ENCODE measurements around the gene OSBPL10. TPM values are rescaled to one million over a fixed set of nuclear protein-coding genes. Genes with fewer than 3 reads are reported as not detected.

OSBPL10 gene
- total RNA-seq, 4 donors from 2014 or later, result 7.9 to 25.5 (median 11.8) TPM

DNA sequence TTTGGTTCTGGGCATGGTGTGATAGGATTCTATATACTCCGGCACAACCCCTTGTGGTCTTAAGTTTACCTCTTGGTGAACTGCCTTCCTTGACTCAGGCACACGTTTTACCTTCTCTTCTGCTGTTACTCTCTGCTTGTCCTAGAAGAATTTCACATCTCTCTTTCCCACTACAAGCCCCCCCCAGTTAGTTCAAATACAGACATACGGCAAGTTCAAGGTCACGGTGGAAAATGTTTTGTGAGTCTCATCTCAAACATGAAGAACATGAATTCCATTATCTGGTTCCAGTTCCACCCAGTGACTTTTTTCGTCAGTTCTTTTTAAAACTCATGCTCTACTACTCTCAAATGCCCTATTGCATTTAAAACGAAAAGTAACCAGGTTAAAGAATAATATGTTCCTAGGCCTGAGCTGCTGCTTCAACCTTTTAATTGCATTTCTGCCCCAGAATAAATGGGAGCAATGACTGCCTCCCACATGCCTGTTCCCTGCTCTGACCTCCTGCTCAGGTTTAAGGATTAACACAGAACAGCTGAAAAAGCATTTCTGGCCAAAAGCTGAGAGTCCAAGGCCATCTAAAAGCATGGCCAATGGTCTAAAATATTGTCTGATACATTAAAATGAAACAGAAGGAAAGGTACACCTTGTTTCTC lies 132.8 kb downstream of the OSBPL10 start:
- WGBS, 2 donors (ENCODE audit: low coverage in 1 of 2), result 89 to 97% methylated on average over 5 to 6 of the region's 6 CpGs

GRCh38 chr3:31847760-31848159 lies 133.3 kb downstream of the OSBPL10 start:
- no peak overlapping the region for H3K27ac ChIP-seq
- H3K4me3 ChIP-seq, result no peak overlapping the region
- TF ChIP-seq POLR2AphosphoS5 (IDR thresholded peaks at IDR 0.05) (no peak), POLR2A (IDR thresholded peaks at IDR 0.05) (no peak), EP300 (IDR thresholded peaks at IDR 0.05) (no peak)
- TF ChIP-seq, protein P1, sequence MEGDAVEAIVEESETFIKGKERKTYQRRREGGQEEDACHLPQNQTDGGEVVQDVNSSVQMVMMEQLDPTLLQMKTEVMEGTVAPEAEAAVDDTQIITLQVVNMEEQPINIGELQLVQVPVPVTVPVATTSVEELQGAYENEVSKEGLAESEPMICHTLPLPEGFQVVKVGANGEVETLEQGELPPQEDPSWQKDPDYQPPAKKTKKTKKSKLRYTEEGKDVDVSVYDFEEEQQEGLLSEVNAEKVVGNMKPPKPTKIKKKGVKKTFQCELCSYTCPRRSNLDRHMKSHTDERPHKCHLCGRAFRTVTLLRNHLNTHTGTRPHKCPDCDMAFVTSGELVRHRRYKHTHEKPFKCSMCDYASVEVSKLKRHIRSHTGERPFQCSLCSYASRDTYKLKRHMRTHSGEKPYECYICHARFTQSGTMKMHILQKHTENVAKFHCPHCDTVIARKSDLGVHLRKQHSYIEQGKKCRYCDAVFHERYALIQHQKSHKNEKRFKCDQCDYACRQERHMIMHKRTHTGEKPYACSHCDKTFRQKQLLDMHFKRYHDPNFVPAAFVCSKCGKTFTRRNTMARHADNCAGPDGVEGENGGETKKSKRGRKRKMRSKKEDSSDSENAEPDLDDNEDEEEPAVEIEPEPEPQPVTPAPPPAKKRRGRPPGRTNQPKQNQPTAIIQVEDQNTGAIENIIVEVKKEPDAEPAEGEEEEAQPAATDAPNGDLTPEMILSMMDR (IDR thresholded peaks at IDR 0.05), result no peak
- WGBS, 2 donors (ENCODE audit: low coverage in 1 of 2), result 96 to 100% methylated on average over 4 of the region's 6 CpGs
- H3K4me1 ChIP-seq, result no peaks in the 10 kb centered on the region
- no peaks in the 10 kb centered on the region for H3K36me3 ChIP-seq
- no peak for ATAC-seq
- H3K27me3 ChIP-seq, result no peaks in the 10 kb centered on the region
- H3K9me3 ChIP-seq, result no peaks in the 10 kb centered on the region

More for the DNA sequence above, 132.8 kb downstream of the OSBPL10 start:
- Histone ChIP-seq H3K36me3 (no peaks in the 10 kb centered on the region), H3K27me3 (no peaks in the 10 kb centered on the region), H3K9me3 (no peaks in the 10 kb centered on the region), H3K27ac (no peak overlapping the region), H3K4me3 (no peak overlapping the region), H3K4me1 (no peaks in the 10 kb centered on the region)
- ATAC-seq, result no peak
- TF ChIP-seq, protein P1 (IDR thresholded peaks at IDR 0.05), result no peak
- no peak for TF ChIP-seq POLR2AphosphoS5 (IDR thresholded peaks at IDR 0.05)
- TF ChIP-seq EP300 (IDR thresholded peaks at IDR 0.05), result no peak
- TF ChIP-seq POLR2A (IDR thresholded peaks at IDR 0.05), result no peak

GRCh38 chr3:31841515-31841914 lies 139.5 kb downstream of the OSBPL10 start:
- no peak for ATAC-seq
- Histone ChIP-seq H3K9me3 (no peaks in the 10 kb centered on the region), H3K36me3 (no peaks in the 10 kb centered on the region), H3K4me1 (no peaks in the 10 kb centered on the region), H3K4me3 (no peak overlapping the region), H3K27me3 (no peaks in the 10 kb centered on the region), H3K27ac (no peak overlapping the region)
- TF ChIP-seq, protein P1 (IDR thresholded peaks at IDR 0.05), result no peak
- TF ChIP-seq POLR2A (IDR thresholded peaks at IDR 0.05) (no peak), EP300 (IDR thresholded peaks at IDR 0.05) (no peak), POLR2AphosphoS5 (IDR thresholded peaks at IDR 0.05) (no peak)
- 83 to 86% methylated on average over 2 of the region's 2 CpGs for WGBS, 2 donors (ENCODE audit: low coverage in 1 of 2)

DNA sequence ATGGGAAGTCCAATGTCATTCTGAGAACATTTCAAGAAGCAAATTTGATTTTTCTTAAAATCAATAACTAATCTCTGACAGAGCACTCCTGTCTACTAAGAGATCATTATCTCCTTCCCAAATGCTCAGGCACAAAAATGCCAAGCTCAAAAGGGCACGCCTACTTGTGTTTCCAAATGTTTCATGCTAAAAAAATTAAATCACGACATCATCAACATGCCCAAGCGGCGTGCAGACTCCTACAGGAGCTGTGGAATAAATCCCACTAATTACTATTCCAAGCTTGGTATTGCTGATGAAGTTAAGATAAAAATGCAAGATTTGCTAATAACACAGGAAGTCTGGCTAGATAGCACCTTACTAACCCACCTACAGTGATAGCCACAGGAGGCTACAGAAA lies 140.8 kb downstream of the OSBPL10 start:
- H3K4me3 ChIP-seq, result no peak overlapping the region
- H3K36me3 ChIP-seq, result no peaks in the 10 kb centered on the region
- H3K4me1 ChIP-seq, result no peaks in the 10 kb centered on the region
- H3K9me3 ChIP-seq, result no peaks in the 10 kb centered on the region
- 98% methylated on average over 4 of the region's 4 CpGs; no CpG with 5 or more reads in 1 of the 2 donors for WGBS, 2 donors (ENCODE audit: low coverage in 1 of 2)
- no peaks in the 10 kb centered on the region for H3K27me3 ChIP-seq
- H3K27ac ChIP-seq, result no peak overlapping the region
- ATAC-seq, result no peak
- no peak for TF ChIP-seq EP300 (IDR thresholded peaks at IDR 0.05)
- no peak for TF ChIP-seq POLR2A (IDR thresholded peaks at IDR 0.05)
- no peak for TF ChIP-seq POLR2AphosphoS5 (IDR thresholded peaks at IDR 0.05)
- TF ChIP-seq, protein P1 (IDR thresholded peaks at IDR 0.05), result no peak
